Osteocyte (in vitro differentiated cells): ENCODE data around the gene IRAK3. TPM values are rescaled to one million over a fixed set of nuclear protein-coding genes. Genes with fewer than 3 reads are reported as not detected.

Experiments
- DNase-seq: peaks from one replicate; pipeline ENCODE4 v3.0.0; 2021; ENCODE audit warnings: mixed read lengths; ENCODE audit not compliant: unreplicated experiment; ENCODE audit errors: extremely low spot score
- H3K27ac Mint-ChIP-seq: one replicate; pipeline ENCODE4 v1.8.0; 2021; ENCODE audit warnings: mild to moderate bottlenecking, mixed read lengths; ENCODE audit not compliant: unreplicated experiment
- H3K27me3 Mint-ChIP-seq: one replicate; pipeline ENCODE4 v1.8.0; 2021; ENCODE audit warnings: mixed read lengths; ENCODE audit not compliant: unreplicated experiment
- H3K36me3 Mint-ChIP-seq: one replicate; pipeline ENCODE4 v1.8.0; 2021; ENCODE audit warnings: mixed read lengths; ENCODE audit not compliant: unreplicated experiment
- H3K4me1 Mint-ChIP-seq: one replicate; pipeline ENCODE4 v1.8.0; 2021; ENCODE audit warnings: mixed read lengths; ENCODE audit not compliant: unreplicated experiment
- H3K4me3 Mint-ChIP-seq: one replicate; pipeline ENCODE4 v1.8.0; 2021; ENCODE audit warnings: mild to moderate bottlenecking, moderate library complexity, mixed read lengths; ENCODE audit not compliant: unreplicated experiment
- H3K9me3 Mint-ChIP-seq: one replicate; pipeline ENCODE4 v1.8.0; 2021; ENCODE audit warnings: mixed read lengths; ENCODE audit not compliant: unreplicated experiment
- CTCF ChIP-seq: fragments of 200-600 bp; sonication (generic); IDR thresholded peaks from 2 replicates; pipeline ENCODE4 v1.5.0; 2021; ENCODE audit warnings: antibody characterized with exemption, mild to moderate bottlenecking, moderate library complexity
- total RNA-seq: library from RNA; stranded (reverse); gene quantifications from 2 replicates; pipeline ENCODE4 v1.2.1, GENCODE V29; 2021

Gene IRAK3
- total RNA-seq, 1 donor from 2014 or later, result 0.32 TPM

- TF ChIP-seq CTCF, result no peak
- no peak overlapping the region for H3K27ac Mint-ChIP-seq
- no peak for DNase-seq
- peaks cover 36% of the 10 kb centered on the region for H3K27me3 Mint-ChIP-seq
- no peaks in the 10 kb centered on the region for H3K9me3 Mint-ChIP-seq
- H3K4me1 Mint-ChIP-seq, result peaks cover 5% of the 10 kb centered on the region
- H3K36me3 Mint-ChIP-seq, result no peaks in the 10 kb centered on the region
- no peak overlapping the region for H3K4me3 Mint-ChIP-seq
Measured at GRCh38 chr12:66237505-66238175, 48.6 kb downstream of the IRAK3 start.

- DNase-seq, result no peak
- TF ChIP-seq CTCF, result no peak
- Mint-ChIP-seq H3K4me3 (no peak overlapping the region), H3K27me3 (peaks cover 32% of the 10 kb centered on the region), H3K4me1 (peaks cover 5% of the 10 kb centered on the region), H3K9me3 (no peaks in the 10 kb centered on the region), H3K36me3 (no peaks in the 10 kb centered on the region), H3K27ac (no peak overlapping the region)
Measured at GRCh38 chr12:66239295-66239694, 50.3 kb downstream of the IRAK3 start.

- H3K4me3 Mint-ChIP-seq, result no peak overlapping the region
- H3K4me1 Mint-ChIP-seq, result peaks cover 5% of the 10 kb centered on the region
- no peaks in the 10 kb centered on the region for H3K36me3 Mint-ChIP-seq
- no peak overlapping the region for H3K27ac Mint-ChIP-seq
- no peak for DNase-seq
- no peaks in the 10 kb centered on the region for H3K9me3 Mint-ChIP-seq
- no peak for TF ChIP-seq CTCF
- peaks cover 32% of the 10 kb centered on the region for H3K27me3 Mint-ChIP-seq
Measured at GRCh38 chr12:66240096-66240820, 51.2 kb downstream of the IRAK3 start.

GRCh38 chr12:66241061-66242043, 52.3 kb downstream of the IRAK3 start:
- H3K36me3 Mint-ChIP-seq, result no peaks in the 10 kb centered on the region
- no peaks in the 10 kb centered on the region for H3K9me3 Mint-ChIP-seq
- peaks cover 2% of the 10 kb centered on the region for H3K4me1 Mint-ChIP-seq
- H3K4me3 Mint-ChIP-seq, result no peak overlapping the region
- DNase-seq, result no peak
- no peak overlapping the region for H3K27ac Mint-ChIP-seq
- peaks cover 29% of the 10 kb centered on the region for H3K27me3 Mint-ChIP-seq
- no peak for TF ChIP-seq CTCF
